H54 (cell line): ENCODE measurements around the gene CEP104.

Experiments
- DNase-seq: peaks from one replicate; pipeline ENCODE4 v3.0.0; 2011; ENCODE audit warnings: low spot score, mixed read lengths; ENCODE audit not compliant: insufficient read length
- FAIRE-seq: peaks from 3 replicates; lab custom pipeline; 2011; peaks lifted over from hg19 to GRCh38; lab: Jason Lieb, UNC
- POLR2A ChIP-seq: IDR thresholded peaks from 2 replicates; pipeline ENCODE4 v1.6.1; 2011; ENCODE audit warnings: low read depth, mild to moderate bottlenecking, low read length

Gene CEP104

GRCh38 chr1:3799976-3800685 is 56.9 kb downstream of the CEP104 start:
- no peak for FAIRE-seq

DNA sequence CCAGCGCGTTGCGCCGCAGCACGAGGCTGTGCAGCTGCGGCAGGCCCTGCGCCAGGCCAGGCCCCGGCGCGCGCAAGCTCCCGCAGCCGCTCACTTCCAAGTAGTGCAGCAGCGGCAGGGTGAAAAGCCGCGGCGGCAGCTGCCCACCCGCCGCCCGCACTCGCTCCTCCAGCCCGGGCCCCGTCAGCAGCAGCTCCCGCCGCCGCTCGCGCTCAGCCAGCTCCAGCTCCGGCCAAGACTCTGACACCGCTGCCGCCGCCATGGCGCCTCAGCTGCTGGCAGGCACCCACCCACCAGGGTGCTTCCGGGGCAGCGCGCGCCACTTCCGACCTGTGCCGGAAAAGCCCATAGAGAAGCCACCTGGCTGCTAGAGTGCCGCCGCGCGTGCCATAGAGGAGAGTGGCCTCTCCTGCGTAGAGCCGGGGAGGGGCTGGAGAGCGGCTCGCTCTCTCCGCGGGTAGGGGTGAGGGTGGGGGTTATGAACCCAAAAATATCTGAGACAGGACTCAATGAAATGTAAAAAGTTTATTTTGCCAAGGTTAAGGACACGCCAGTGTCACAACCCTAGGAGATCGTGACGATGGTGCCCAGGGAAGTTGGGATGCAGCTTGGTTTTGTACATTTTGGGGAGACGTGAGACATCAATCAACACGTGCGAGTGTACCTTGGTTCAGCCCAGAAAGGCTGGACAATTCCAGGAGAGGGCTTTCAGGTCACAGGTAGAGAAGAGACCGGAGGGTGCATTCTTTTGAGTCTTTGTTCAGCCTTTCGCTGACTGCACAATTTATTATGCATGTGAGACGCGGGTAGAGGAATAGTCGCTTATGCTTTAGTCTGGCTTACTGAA is 60.6 kb downstream of the CEP104 start, which contains the start of gene LRRC47:
TSS of gene LRRC47 (minus strand) at position 284 of the 847 bp plus-strand sequence. CDS start at position 262, 22 bp downstream.
- FAIRE-seq (no peak), DNase-seq (peak; percentile 84)
- 0 out of 2 replicates have a peak, but pooled peaks have one; percentile 35 for TF ChIP-seq POLR2A

More at GRCh38 chr1:3799976-3800685, 56.9 kb downstream of the CEP104 start:
- DNase-seq, result no peak
- TF ChIP-seq POLR2A, result no peak

GRCh38 chr1:3795453-3796214 is 61.4 kb downstream of the CEP104 start:
- no peak for DNase-seq
- FAIRE-seq, result no peak
- no peak for TF ChIP-seq POLR2A

DNA sequence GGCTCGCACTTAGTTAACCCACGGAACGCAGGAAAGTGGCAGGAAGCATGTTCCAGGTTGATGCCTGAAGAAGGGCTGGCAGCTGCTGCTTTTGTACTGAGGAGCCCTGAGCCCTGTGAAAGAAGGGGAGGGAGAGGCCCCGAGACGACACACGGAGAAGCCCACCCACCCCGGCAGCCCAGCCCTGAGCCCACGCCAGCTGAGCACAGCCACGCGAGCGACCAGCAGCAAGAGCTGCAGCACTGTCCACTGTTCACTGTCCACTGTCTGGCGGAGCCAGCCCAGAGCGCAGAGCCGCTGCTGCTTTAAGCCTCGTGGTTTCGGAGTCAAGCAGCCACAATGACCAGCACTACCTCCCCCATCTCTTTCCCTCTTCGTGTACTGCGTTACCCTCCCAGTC is 66.1 kb downstream of the CEP104 start:
- no peak for TF ChIP-seq POLR2A
- no peak for DNase-seq
- no peak for FAIRE-seq

DNA sequence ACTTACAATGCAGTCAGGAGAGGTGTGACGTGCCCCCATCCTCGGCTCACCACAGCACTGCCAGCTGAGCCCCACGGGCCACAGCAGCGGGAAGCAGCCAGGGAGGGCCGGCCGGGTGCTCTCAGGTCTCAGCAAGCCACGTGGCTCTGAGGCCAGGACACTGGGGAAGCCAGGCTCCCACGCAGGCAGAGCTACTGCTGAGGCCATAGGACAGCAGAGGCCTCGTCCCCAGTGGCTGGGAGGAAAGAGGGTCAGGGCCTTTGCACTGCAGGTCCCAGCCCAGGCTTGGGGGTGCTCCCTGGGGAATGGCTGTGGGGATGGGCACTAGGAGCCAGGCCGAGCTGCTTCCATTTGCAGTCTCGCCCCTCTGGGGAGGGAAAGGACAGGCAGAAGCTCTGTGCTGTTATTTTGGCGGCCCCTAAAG is 66.5 kb downstream of the CEP104 start:
- TF ChIP-seq POLR2A, result no peak
- DNase-seq, result no peak
- FAIRE-seq, result no peak

DNA sequence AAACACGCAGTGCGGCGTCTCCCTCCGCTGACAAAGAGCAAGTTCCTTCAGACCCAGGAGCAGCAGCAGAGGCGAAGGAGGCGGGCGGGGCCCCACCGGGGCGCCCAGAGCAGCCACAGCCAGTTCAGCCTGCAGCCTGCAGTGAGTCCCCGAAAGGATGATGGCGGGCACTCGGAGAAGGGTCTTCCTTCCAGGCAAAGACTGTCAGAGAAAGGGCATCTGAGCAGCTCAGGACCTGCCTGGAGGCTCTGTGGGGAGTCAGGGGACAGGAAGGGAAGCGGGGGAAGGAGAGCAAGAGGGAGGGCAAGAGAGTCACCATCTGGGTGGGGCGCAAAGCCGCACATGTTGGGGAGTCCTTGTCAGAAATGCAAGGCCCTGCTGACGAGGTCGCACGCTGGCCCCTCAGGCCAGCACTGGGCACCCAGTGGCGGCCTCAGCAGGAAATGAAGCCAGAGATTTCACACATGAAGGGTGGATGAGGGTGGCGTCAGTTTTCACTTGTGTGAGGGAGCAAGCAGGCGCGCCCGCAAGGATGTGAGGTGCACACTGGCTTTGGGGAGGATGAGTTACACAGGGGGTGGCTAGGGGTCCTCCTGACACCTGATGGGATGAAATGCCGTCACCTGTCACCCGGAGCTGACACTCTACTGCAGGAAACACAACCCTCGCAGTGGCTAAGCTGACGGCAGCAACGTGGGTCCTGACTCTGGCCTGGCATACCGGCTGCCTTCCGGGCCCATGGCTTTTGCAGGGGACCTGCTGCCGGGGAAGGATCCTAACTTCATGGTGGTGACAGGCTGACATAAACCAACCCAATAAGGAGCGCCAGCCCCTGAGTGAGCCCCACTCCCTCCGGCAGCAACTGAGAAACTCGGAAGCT is 67.3 kb downstream of the CEP104 start:
- DNase-seq (no peak), FAIRE-seq (no peak)
- TF ChIP-seq POLR2A, result no peak

DNA sequence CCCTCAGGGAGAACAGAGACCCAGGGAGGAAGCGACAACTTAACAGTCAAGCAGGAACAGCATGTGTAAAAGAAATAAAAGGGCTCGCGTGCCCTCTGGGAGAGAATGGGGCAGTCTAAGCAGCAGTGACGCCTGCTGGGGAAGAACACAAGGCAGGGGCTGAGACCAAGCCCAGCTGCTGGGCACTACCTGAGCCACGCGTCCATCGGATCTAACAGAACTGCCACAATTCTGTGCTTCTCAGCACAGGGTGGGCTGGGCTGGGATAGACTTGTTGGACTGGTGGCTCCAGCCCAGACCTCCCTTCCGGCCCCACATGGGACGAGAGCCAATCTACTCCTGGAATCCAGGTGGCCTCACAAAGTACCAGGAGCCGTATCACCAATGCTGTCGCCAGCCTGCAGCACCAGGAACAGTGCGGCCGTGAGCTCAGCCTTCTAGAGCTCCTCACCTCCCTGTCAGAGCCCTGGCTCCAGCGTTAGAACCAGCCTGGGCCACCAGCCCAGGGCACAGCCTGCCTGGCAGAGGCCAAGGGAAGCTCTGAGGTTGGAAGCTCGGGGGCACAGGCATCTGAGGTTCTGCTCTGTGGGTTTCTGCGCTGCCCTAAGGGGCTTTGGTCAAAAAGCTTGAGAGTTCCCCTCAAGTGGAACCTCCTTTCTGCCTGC is 68.1 kb downstream of the CEP104 start:
- FAIRE-seq, result no peak

DNA sequence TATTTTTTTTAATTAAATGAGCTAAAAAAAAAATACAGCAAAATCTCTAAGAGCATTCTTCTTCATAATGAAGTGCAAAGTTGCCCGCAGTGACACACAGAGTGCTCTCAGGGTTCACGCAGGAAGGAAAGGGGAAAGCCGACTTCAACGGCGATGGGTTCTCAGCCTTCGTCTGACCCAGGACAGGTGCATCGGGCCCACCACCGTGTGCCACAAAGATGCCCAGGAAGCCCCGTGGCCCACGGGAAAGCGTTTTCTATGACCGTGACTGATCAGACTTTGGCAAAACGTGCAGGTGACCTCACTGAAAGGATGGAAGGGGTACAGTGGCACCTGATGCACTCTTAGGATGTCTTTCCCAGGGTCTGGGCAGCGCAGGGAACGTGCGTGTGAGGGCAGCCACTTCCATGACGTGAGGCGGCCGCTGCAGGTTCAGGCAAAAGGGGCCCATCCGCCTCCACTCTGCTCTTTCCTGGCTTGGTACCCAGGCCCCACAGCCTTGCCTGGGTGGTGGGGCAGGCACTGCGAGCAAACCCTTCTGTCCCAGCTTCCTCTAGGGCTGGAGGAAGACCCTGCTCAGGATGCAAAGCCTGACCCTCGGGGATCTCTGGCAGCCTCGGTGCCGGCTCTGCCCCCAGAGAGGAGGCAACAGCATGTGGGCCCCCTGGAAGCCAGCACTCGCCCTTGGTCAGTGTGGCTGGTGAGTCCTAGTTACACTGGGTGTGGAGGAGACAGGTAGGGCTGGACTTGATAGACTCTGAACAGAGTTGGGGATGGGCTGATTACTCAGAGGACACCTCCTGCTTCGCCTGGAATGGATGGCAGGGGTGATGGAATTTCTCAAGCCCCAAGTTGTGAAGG is 69.0 kb downstream of the CEP104 start:
- DNase-seq (no peak), FAIRE-seq (no peak)
- no peak for TF ChIP-seq POLR2A

More for the DNA sequence above, 68.1 kb downstream of the CEP104 start:
- TF ChIP-seq POLR2A, result no peak
- DNase-seq, result no peak

- DNase-seq, result no peak
- no peak for TF ChIP-seq POLR2A
- FAIRE-seq, result no peak
Measured at GRCh38 chr1:3787349-3787715, 69.7 kb downstream of the CEP104 start.

- FAIRE-seq (no peak), DNase-seq (no peak)
- no peak for TF ChIP-seq POLR2A
Measured at GRCh38 chr1:3786468-3787348, 70.3 kb downstream of the CEP104 start.
